Measurements from ENCODE around the gene BNIPL.

BNIPL gene

DNA sequence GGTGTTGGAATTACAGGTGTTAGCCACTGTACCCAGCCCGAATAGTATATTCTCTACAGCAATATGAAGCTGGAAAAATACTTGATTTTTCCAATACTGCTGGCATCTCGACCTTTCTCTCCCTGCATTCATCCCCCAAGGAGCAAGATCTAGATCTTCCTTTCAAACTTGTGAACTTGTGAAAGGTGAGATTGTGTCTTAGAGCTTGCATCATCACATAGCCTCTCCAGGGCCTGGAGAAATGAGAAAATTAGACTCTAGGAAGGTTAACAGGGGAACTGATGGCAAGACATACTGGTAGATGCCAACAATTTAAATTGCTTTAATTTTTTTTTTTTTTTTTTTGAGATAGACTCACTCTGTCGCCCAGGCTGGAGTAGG, 26.1 kb upstream of the BNIPL start:
- DNase-seq, result no peak

DNA sequence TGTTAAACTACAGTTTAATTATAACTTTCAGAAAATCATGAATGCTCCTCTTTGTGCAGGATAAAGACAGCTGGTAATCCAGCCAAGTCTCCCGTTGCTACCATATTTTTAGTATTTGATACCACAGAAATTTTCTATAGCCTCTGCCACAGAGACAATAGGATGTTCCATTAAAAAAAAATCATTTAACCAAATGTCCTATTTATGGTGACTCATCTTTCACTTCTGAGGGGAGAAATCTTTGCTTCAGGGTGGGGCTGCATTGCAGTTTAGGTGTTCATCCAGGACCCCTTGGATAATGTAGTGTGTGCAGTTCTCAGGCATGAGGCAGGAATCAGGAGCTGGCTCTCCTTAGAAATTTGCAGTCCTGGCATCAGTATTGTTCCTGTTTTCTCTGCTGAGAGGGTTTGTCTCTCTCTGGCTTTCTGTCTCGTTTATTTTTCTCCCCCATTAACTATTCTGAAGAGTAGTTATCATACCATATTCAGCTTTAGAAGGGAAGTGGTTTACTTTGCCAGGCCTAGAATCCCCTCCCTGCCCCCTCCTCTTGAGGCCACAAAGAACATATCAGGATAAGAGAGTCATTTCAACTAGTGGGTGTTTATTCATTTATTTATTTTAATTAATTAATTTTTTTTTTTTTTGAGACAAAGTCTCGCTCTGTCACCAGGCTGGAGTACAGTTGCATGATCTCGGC, 25.1 kb upstream of the BNIPL start:
- no peak for DNase-seq

DNA sequence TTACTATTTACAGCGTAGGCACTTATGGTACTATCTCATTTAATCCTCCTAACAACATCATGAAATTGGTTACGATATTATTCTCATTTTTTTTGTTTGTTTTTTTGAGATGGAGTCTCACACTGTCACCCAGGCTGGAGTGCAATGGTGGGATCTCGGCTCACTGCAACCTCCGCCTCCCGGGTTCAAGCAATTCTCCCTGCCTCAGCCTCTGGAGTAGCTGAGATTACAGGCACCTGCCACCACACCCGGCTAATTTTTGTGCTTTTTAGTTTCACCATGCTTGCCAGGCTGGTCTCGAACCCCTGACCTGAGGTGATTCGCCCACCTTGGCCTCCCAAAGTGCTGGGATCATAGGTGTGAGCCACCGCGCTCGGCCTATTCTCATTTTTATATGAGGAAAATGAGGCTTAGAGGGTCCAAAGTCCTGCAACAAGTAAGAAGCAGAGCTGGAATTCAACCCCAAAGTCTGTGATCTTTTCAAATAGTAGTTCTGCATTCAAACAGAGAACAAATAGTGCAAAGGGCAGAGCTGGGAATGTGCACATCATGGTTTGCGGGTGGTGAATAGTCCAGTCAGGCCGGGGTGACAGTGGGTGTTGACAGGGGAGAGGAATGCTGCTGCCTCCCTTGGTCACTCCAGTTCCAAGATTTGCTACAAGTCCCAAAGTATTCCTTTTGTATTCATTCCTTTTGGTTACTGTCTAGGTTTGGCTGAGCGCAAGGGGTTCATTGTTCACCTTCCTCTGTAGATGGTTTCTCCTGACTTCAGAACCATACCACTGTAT, 23.5 kb upstream of the BNIPL start:
- DNase-seq, result no peak

DNA sequence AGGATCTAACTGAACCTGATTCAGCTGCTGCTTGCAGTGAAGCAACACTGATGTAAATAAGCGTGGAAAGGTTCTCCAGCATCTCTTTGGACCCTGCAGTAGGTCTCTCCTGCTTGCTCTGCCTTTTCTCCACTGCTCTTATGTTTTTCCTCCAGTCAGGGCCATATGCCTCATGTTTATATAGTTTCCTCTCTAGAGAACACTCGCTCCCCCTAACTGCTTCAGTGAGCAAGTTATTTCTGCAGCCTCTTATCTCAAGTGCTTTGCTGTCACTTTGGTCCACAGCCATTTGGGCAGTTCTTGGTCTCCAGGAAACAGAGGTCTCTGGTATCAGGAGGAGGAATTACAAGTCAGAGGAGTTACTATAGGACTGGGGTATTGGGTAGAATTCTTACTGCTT, 22.9 kb upstream of the BNIPL start:
- no peak for DNase-seq

DNA sequence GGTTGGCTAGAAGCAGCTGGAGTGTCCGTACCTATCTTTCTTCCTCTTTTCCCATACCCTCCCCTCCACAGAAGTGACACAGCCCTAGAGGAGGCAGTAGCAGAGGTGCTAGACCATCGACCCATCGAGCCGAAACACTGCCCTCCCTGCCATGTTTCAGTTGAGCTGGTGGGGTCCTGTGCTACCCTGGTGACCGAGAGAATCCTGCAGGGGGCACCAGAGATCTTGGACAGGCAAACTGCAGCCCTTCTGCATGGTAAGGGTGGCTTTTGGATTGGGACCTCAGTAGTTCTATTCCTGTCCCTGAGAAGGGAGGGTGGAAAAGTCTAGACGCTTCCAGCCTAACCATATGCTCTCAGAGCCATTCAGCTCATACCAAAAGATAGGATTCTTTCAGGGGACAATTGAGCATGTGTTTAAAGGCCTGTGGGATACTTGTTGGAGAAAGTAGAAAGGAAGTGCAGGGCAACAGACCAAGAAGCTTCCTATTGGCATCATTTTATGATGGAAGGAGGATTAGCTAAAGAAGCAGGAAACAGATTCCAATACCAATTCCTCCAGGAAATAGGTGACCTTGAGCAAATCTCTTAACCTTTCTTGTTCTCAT, 11.7 kb upstream of the BNIPL start:
- DNase-seq, result peak; percentile 56 to 84 (median 72)

DNA sequence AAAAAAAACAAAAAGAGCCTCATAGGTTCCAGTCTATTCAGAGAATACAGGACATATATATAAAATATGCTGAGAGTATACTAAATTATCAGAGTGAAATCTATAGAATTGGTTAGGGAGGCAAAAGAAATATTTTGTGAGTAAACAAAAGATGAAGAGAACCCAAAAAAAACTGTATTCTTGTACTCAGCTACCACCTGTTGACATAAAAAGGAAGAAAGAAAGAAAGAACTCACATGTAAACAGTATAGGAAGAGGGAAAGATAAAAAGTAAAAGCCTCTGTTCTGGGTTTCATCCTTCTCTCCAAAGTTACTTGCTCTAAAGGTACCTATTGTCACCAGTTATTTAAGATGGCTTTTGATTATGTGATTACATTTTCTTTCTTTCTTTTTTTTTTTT, 9.9 kb upstream of the BNIPL start:
- no peak for DNase-seq

DNA sequence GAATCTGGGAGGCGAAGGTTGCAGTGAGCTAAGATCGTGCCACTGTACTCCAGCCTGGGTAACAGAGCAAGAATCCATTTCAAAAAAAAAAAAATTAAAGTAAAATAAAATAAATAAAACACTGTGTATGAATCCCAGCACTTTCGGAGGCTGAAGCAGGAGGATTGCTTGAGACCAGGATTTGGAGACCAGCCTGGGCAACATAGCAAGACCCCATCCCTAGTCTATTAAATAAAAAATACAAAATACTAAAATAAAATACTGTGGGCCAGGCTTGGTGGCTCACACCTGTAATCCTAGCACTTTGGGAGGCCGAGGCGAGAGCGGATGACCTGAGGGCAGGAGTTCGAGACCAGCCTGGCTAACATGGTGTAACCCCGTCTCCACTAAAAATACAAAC, 4.2 kb upstream of the BNIPL start:
- no peak for DNase-seq

DNA sequence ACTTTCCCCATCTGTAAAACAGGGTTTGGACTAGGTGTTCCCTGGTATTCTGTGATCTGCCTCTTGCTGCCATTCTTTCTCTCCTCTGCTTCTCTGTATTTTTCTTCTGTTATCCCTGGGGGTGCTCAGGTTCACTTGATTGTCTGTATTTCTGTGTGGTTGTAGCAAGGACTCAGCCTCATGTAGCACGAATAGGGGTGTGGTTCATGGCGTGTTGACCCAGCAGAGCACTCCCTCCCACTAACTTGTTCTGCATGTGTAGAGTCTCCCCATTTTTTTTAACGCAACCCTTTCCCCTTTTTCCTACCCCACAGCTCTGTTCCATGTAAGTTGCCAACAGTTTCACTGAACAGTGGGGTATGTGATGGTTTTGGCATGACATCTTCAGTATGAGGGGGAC, 1.2 kb upstream of the BNIPL start:
- no peak for DNase-seq

DNA sequence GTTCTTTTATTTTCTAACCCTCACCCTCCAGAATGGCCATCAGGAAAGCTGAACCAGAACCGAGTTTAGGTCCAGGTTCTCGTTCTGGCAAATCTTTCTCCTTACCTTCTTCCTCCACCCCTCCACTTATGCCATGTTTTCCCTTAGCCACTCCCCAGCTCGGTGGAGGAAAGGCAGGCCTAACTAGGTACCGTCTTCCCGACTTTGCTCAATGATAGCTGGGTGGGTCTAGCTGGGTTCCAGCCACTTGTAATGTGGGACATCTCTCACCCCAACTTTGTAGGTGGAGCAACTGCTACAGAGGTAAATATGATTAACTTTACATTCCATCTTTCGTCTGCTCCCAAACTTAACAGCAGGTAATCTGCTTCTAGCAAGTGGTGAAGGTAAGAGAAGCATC, 646 bp downstream of the BNIPL start:
- DNase-seq, result no peak

DNA sequence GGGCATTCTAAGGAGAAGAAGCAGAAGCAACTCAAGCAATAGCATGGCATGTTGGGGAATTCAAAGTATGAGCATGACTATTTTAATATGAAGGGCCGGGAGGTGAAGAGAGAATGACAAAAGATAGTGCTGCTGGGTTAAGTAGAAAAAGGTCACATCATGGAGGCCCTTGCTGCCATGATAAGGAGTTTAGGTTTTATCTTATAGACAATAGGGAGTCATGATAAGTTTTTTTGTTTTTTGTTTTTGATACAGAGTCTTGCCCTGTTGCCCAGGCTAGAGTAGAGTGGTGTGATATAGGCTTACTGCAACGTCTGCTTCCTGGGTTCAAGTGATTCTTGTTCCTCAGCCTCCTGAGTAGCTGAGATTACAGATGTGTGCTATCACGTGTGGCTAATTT, 3.1 kb downstream of the BNIPL start:
- DNase-seq, result no peak

DNA sequence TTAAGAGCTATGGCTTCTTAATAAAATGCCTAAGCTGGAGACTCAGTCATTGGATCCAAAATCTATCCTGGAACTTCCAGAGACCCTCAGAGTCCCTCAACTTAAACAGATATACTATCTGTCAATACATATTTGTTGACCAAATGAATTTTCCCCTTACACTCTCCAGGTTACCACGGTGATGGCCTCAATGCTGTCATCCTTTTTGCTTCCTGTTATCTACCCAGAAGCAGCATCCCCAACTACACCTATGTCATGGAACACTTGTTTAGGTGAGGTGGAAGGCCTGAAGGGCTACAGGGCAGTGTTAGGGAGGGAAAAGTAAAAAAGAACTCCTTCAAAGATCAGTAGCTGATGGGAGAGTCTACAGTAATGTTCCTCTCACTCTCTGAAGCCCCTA, 6.8 kb downstream of the BNIPL start:
- no peak for DNase-seq

DNA sequence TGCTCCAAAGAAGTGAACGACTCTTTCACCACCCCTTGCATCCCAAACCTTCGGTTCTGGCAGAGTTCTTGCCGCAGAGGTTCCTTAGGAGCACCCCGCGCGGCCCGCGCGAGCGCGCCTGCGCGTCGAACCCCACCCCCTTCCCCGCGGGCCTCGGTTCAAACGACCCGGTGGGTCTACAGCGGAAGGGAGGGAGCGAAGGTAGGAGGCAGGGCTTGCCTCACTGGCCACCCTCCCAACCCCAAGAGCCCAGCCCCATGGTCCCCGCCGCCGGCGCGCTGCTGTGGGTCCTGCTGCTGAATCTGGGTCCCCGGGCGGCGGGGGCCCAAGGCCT, 11.2 kb downstream of the BNIPL start, which contains the start of gene C1orf56:
Gene C1orf56 (plus strand): TSS at position 161 of the 334 bp plus-strand sequence. CDS start 97 bp downstream, at position 258.
- DNase-seq, result peak in 3 of 4 experiments; percentile 30 to 39 (median 31)

DNA sequence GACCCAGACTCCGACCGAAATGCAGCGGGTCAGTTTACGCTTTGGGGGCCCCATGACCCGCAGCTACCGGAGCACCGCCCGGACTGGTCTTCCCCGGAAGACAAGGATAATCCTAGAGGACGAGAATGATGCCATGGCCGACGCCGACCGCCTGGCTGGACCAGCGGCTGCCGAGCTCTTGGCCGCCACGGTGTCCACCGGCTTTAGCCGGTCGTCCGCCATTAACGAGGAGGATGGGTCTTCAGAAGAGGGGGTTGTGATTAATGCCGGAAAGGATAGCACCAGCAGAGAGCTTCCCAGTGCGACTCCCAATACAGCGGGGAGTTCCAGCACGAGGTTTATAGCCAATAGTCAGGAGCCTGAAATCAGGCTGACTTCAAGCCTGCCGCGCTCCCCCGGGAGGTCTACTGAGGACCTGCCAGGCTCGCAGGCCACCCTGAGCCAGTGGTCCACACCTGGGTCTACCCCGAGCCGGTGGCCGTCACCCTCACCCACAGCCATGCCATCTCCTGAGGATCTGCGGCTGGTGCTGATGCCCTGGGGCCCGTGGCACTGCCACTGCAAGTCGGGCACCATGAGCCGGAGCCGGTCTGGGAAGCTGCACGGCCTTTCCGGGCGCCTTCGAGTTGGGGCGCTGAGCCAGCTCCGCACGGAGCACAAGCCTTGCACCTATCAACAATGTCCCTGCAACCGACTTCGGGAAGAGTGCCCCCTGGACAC, 11.7 kb downstream of the BNIPL start:
- peak in 2 of 4 experiments; percentile 9 to 25 for DNase-seq

DNA sequence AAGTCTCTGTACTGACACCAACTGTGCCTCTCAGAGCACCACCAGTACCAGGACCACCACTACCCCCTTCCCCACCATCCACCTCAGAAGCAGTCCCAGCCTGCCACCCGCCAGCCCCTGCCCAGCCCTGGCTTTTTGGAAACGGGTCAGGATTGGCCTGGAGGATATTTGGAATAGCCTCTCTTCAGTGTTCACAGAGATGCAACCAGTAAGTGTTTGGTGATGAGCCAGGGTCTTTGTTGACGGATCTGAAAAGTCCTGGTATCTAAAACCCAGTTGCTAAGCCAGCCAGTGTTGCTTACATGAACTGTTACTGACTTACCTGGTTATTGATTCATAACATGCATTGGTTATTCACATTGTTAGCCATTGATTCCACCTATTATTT, 12.3 kb downstream of the BNIPL start:
- DNase-seq, result no peak

DNA sequence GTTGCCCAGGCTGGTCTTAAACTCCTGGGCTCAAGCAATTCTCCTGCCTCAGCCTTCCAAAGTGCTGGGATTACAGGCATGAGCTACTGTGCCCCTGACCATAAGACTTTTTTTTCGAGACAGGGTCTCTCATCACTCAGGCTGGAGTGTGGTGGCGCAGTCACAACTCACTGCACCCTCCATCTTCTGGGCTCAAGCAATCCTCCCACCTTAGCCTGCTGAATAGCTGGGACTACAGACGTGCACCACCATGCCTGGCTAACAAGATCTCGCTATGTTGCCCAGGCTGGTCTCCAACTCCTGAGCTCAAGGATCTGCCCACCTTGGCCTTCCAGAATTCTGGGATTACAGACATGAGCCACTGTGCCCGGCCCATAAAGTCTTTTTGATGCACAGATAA, 13.1 kb downstream of the BNIPL start:
- DNase-seq, result no peak

DNA sequence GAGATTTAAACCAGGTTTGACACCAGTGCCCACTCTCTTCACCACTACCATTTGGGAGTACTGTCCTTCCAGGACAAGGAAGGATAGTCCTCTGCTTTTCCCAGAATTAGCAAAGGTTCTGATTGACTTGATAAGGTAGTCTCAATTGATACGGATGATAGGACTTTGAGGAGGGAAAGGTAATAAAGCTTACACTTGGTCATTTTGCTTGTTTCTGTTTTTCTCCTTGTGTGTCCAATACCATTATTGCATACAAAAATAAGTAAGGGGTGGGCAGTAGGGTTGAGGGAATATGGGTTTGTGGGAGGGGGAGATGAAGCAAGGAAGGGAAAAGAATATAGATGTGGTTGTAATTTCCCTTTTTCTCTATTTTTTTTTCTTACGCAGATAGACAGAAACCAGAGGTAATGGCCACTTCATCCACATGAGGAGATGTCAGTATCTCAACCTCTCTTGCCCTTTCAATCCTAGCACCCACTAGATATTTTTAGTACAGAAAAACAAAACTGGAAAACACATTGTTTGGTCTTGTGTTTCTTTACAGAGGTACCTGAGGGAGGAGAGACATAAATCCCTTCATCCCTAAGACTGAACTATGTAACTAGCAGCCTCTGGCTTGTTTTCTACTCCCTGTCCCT, 13.8 kb downstream of the BNIPL start:
- no peak for DNase-seq

DNA sequence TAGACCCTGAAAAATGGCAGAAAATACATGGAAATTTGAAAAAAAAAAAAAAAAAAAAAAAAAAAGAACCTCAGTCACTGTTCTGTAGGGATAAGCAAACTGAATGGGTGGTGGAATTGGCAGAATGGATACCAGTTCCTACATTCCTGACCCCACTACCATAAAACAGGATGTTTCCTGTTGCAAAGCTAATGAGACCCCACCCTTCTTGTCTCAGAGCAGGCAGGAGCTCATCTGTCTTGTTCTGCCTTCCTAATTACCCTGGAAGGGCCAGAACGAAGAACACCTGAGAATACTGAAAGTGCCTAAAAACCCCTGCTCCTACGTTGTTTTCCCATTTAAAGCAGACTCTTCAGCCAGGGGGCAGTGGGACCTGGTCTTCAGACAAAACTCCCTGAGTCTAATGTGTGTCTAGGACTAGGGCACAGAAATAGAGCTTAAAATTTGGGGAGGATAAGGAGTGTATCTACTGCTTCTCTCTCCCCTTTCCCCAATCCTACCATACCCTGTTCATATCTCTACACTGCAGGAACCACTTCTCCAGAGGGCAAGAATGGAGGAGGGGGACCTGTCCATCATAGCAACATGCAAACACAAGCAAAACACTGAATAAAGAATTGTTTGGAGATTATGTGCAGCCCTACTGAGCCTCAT, 15.1 kb downstream of the BNIPL start:
- DNase-seq, result no peak

DNA sequence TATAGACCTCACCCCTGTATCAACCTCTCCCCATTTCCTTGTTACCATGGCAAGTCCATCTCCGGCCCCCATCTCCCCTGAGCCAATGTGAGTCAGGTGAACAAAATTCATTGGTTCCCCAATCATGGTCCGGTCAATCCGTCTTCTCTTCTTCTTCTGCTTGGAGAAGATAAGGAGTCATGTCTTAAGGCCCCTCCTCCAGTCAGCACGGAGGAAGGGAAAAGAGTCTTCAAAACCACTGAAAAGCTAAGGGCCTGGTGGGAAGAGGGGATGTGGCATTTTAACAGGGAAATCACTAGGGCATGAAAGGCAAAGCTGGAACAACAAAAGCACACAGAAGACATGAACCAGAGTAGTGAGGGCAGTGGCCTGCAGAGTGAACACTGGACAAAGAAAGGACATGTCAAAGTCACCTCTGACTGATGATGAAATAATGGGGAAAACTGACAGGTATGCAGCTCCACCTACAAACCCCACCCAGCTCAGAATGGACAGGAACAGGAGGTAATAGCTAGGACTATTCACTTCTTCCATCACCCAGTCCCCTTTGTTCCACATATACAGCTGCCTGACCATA, 18.7 kb downstream of the BNIPL start:
- DNase-seq, result no peak

DNA sequence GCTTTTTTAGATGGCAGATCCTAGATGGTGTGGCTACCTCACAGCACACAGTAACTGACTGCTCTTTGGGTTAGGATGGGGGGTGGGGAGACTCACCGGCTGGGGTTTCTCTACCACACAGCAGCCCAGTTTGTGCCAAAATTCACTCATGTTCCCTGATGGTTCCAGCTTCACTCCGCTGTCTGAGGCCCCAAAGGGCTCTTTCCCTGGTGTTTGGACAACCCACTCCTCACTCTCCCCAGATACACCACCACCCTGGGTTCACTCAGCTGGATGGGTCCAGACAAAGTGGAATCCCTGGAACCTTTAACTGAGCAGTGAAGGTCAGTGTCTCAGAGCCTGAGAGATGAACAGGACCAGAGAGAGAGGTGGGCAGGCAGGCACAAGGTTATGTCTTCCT, 19.2 kb downstream of the BNIPL start:
- DNase-seq, result no peak

DNA sequence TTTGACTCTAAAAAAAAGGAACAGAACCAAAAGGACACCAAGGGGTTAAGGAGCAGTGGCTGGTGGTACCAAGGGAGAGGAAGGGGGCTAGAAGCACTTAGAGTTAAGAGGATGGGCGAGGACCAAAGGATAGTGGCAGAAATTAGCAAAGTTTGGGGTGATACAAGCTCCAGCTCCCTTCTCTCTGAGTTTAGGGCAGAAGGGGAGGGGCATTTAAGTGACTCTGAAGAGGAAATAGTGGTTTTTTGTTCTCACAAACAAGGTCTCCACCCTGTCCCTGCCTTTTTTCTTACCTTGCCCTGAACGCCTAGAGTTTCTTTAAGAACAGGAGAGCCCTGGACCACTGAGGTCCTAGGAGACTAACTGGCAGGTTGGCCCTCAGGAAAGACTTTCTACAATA, 19.8 kb downstream of the BNIPL start:
- no peak for DNase-seq

DNA sequence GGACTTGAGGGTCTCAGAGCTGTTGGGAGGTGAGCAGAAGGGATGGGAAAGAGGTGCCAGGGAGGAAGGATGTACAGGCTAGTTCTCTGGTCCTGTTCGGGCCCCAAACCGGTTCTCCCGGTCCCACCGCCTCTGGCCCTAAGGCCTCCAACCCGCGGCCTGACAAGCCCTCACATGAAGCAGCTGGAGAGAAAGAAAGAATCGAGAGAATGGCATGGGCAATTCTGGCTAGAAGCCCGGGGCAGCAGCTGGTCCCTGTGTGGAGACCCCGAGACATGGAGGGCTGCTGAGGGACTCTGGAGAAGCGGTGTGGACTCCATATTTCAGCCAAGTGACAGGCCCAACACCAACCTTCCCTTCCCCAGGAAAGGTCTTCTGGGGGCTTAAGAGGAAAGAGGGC, 22.3 kb downstream of the BNIPL start:
- DNase-seq, result no peak

Data from activated CD4-positive, CD25-positive, alpha-beta regulatory T cell (primary cell).